Measurements from ENCODE around the gene PDE4C. TPM values are rescaled to one million over a fixed set of nuclear protein-coding genes. Genes with fewer than 3 reads are reported as not detected.

PDE4C gene
- total RNA-seq, 4 donors from 2014 or later, result not detected

- no peak for TF ChIP-seq CTCF (IDR thresholded peaks at IDR 0.05; ENCODE audit: low read depth)
Observed at GRCh38 chr19:18233224-18233825, 7.1 kb upstream of the PDE4C start.

- TF ChIP-seq CTCF (IDR thresholded peaks at IDR 0.05; ENCODE audit: low read depth), result no peak
Observed at GRCh38 chr19:18232540-18233223, 6.4 kb upstream of the PDE4C start.

- TF ChIP-seq CTCF (IDR thresholded peaks at IDR 0.05; ENCODE audit: low read depth), result no peak
Observed at GRCh38 chr19:18231775-18232174, 5.5 kb upstream of the PDE4C start.

GRCh38 chr19:18230941-18231734 lies 4.9 kb upstream of the PDE4C start:
- no peak for TF ChIP-seq CTCF (IDR thresholded peaks at IDR 0.05; ENCODE audit: low read depth)

GRCh38 chr19:18229915-18230314 lies 3.7 kb upstream of the PDE4C start:
- no peak for TF ChIP-seq CTCF (IDR thresholded peaks at IDR 0.05; ENCODE audit: low read depth)

GRCh38 chr19:18229474-18229873 lies 3.2 kb upstream of the PDE4C start:
- no peak for TF ChIP-seq CTCF (IDR thresholded peaks at IDR 0.05; ENCODE audit: low read depth)

- TF ChIP-seq CTCF (IDR thresholded peaks at IDR 0.05; ENCODE audit: low read depth), result no peak
Observed at GRCh38 chr19:18227781-18228271, 1.6 kb upstream of the PDE4C start.

Data from subcutaneous adipose tissue (tissue), 4 donors.